ENCODE measurements around the gene TRAPPC10. TPM values are rescaled to one million over a fixed set of nuclear protein-coding genes. Genes with fewer than 3 reads are reported as not detected.
"Not testable (repeated sequence)": the region's sequence is repeated elsewhere in the genome, so short reads cannot be mapped to it uniquely, and the experiment has no call there.

Gene TRAPPC10
- total RNA-seq, 1 donor from 2014 or later: 30.9 TPM

- no peak for TF ChIP-seq CTCF (IDR thresholded peaks at IDR 0.05; ENCODE audit: insufficient read depth, low read length, poor library complexity, severe bottlenecking)
- Histone ChIP-seq H3K4me3 (ENCODE audit: low read depth, low read length) (no peak overlapping the region), H3K36me3 (ENCODE audit: control insufficient read depth, insufficient read depth, low read length) (peaks cover 3% of the 10 kb centered on the region), H3K27me3 (ENCODE audit: control insufficient read depth, insufficient read depth, low read length) (no peaks in the 10 kb centered on the region)
- DNase-seq (ENCODE audit: low read depth): no peak
Measured at GRCh38 chr21:44093761-44094160, 81.7 kb downstream of the TRAPPC10 start.

- Histone ChIP-seq H3K27me3 (ENCODE audit: control insufficient read depth, insufficient read depth, low read length) (no peaks in the 10 kb centered on the region), H3K36me3 (ENCODE audit: control insufficient read depth, insufficient read depth, low read length) (peaks cover 3% of the 10 kb centered on the region), H3K4me3 (ENCODE audit: low read depth, low read length) (no peak overlapping the region)
- no peak for DNase-seq (ENCODE audit: low read depth)
- TF ChIP-seq CTCF (IDR thresholded peaks at IDR 0.05; ENCODE audit: insufficient read depth, low read length, poor library complexity, severe bottlenecking): no peak
Measured at GRCh38 chr21:44094832-44095231, 82.7 kb downstream of the TRAPPC10 start.

GRCh38 chr21:44098507-44098906, 86.4 kb downstream of the TRAPPC10 start:
- H3K36me3 ChIP-seq (ENCODE audit: control insufficient read depth, insufficient read depth, low read length); H3K4me3 ChIP-seq (ENCODE audit: low read depth, low read length); DNase-seq (ENCODE audit: low read depth); H3K27me3 ChIP-seq (ENCODE audit: control insufficient read depth, insufficient read depth, low read length): not testable (repeated sequence)

- H3K36me3 ChIP-seq (ENCODE audit: control insufficient read depth, insufficient read depth, low read length): not testable (repeated sequence)
Measured at GRCh38 chr21:44098964-44099363, 86.9 kb downstream of the TRAPPC10 start.

GRCh38 chr21:44107026-44107501, 95.0 kb downstream of the TRAPPC10 start, which contains the start of gene PWP2:
Gene PWP2 (plus strand): TSS chr21:44107399. CDS start chr21:44107417, 18 bp downstream.
- not testable (repeated sequence) for DNase-seq (ENCODE audit: low read depth); H3K27me3 ChIP-seq (ENCODE audit: control insufficient read depth, insufficient read depth, low read length); H3K36me3 ChIP-seq (ENCODE audit: control insufficient read depth, insufficient read depth, low read length)
- peak within 1 kb of the TSS; percentile 36 for H3K4me3 ChIP-seq (ENCODE audit: low read depth, low read length)

More at GRCh38 chr21:44098964-44099363, 86.9 kb downstream of the TRAPPC10 start:
- H3K4me3 ChIP-seq (ENCODE audit: low read depth, low read length); H3K27me3 ChIP-seq (ENCODE audit: control insufficient read depth, insufficient read depth, low read length); DNase-seq (ENCODE audit: low read depth): not testable (repeated sequence)

GRCh38 chr21:44107589-44107988, 95.5 kb downstream of the TRAPPC10 start:
- peak overlapping the region; percentile 36 for H3K4me3 ChIP-seq (ENCODE audit: low read depth, low read length)
- DNase-seq (ENCODE audit: low read depth); H3K36me3 ChIP-seq (ENCODE audit: control insufficient read depth, insufficient read depth, low read length); H3K27me3 ChIP-seq (ENCODE audit: control insufficient read depth, insufficient read depth, low read length): not testable (repeated sequence)

- H3K4me3 ChIP-seq (ENCODE audit: low read depth, low read length); H3K27me3 ChIP-seq (ENCODE audit: control insufficient read depth, insufficient read depth, low read length); H3K36me3 ChIP-seq (ENCODE audit: control insufficient read depth, insufficient read depth, low read length); DNase-seq (ENCODE audit: low read depth): not testable (repeated sequence)
Measured at GRCh38 chr21:44113702-44114371, 101.7 kb downstream of the TRAPPC10 start.

GRCh38 chr21:44122131-44122530, 110.0 kb downstream of the TRAPPC10 start:
- not testable (repeated sequence) for DNase-seq (ENCODE audit: low read depth); H3K36me3 ChIP-seq (ENCODE audit: control insufficient read depth, insufficient read depth, low read length); H3K4me3 ChIP-seq (ENCODE audit: low read depth, low read length); H3K27me3 ChIP-seq (ENCODE audit: control insufficient read depth, insufficient read depth, low read length)

- DNase-seq (ENCODE audit: low read depth); H3K36me3 ChIP-seq (ENCODE audit: control insufficient read depth, insufficient read depth, low read length); H3K4me3 ChIP-seq (ENCODE audit: low read depth, low read length); H3K27me3 ChIP-seq (ENCODE audit: control insufficient read depth, insufficient read depth, low read length): not testable (repeated sequence)
Measured at GRCh38 chr21:44127827-44128226, 115.7 kb downstream of the TRAPPC10 start.

GRCh38 chr21:44133715-44134057, 121.6 kb downstream of the TRAPPC10 start:
- peak overlapping the region; percentile 40 for H3K4me3 ChIP-seq (ENCODE audit: low read depth, low read length)
- DNase-seq (ENCODE audit: low read depth): not testable (repeated sequence)

GRCh38 chr21:44134732-44135131, 122.6 kb downstream of the TRAPPC10 start:
- not testable (repeated sequence) for H3K36me3 ChIP-seq (ENCODE audit: control insufficient read depth, insufficient read depth, low read length); DNase-seq (ENCODE audit: low read depth); H3K27me3 ChIP-seq (ENCODE audit: control insufficient read depth, insufficient read depth, low read length); H3K4me3 ChIP-seq (ENCODE audit: low read depth, low read length)

More at GRCh38 chr21:44133715-44134057, 121.6 kb downstream of the TRAPPC10 start:
- H3K36me3 ChIP-seq (ENCODE audit: control insufficient read depth, insufficient read depth, low read length); H3K27me3 ChIP-seq (ENCODE audit: control insufficient read depth, insufficient read depth, low read length): not testable (repeated sequence)

- not testable (repeated sequence) for H3K4me3 ChIP-seq (ENCODE audit: low read depth, low read length); H3K36me3 ChIP-seq (ENCODE audit: control insufficient read depth, insufficient read depth, low read length); H3K27me3 ChIP-seq (ENCODE audit: control insufficient read depth, insufficient read depth, low read length); DNase-seq (ENCODE audit: low read depth)
Measured at GRCh38 chr21:44138039-44138438, 125.9 kb downstream of the TRAPPC10 start.
